Fibroblast of lung (primary cell): ENCODE measurements around the gene TRIM5. TPM values are rescaled to one million over a fixed set of nuclear protein-coding genes. Genes with fewer than 3 reads are reported as not detected.
A peak's percentile ranks its signal among the peaks of the same experiment; 100 is the strongest.

Experiments used
- DNase-seq, 2 donors: peaks; one replicate each; pipeline versions ENCODE4 v3.0.0 to v3.0.0-alpha.2; 2010; ENCODE audit warnings: low read depth in 2 of 2
- H2AFZ ChIP-seq: 2 replicates; pipeline ENCODE4 v1.5.1; 2012; ENCODE audit warnings: low read length, control low read depth, inconsistent platforms
- H3K27ac ChIP-seq: 2 replicates; pipeline ENCODE4 v1.5.1; 2011; ENCODE audit warnings: low read length, control low read depth; ENCODE audit not compliant: insufficient read depth
- H3K27me3 ChIP-seq: 2 replicates; pipeline ENCODE4 v1.5.1; 2011; ENCODE audit warnings: mild to moderate bottlenecking, low read length; ENCODE audit not compliant: control insufficient read depth, insufficient read depth
- H3K36me3 ChIP-seq: 2 replicates; pipeline ENCODE4 v1.5.1; 2011; ENCODE audit warnings: low read length; ENCODE audit not compliant: control insufficient read depth, insufficient read depth
- H3K4me1 ChIP-seq: 2 replicates; pipeline ENCODE4 v1.5.1; 2011; ENCODE audit warnings: low read length; ENCODE audit not compliant: control insufficient read depth, insufficient read depth; ENCODE audit errors: extremely low read depth
- H3K4me2 ChIP-seq: 2 replicates; pipeline ENCODE4 v1.5.1; 2011; ENCODE audit warnings: low read length, control low read depth; ENCODE audit not compliant: insufficient read depth; ENCODE audit errors: extremely low read depth
- H3K4me3 ChIP-seq, 4 experiments: fragments of 200-600 bp in 1 of 4; sonication (generic) in 1 of 4; replicated peaks in 1 of 4; 2 replicates each; pipeline ENCODE4 v1.5.1; 2011 to 2016; ENCODE audit warnings: low read length in 4 of 4, low read depth in 3 of 4, mild to moderate bottlenecking in 3 of 4, control low read depth in 2 of 4, inconsistent platforms in 1 of 4, mixed read lengths in 1 of 4; ENCODE audit not compliant: insufficient read depth in 1 of 4; ENCODE audit errors: control extremely low read depth in 1 of 4
- H3K79me2 ChIP-seq: 2 replicates; pipeline ENCODE4 v1.5.1; 2012; ENCODE audit warnings: mild to moderate bottlenecking, low read length, inconsistent platforms; ENCODE audit not compliant: control insufficient read depth, insufficient read depth
- H3K9ac ChIP-seq: 2 replicates; pipeline ENCODE4 v1.5.1; 2011; ENCODE audit warnings: mild to moderate bottlenecking, low read length, control low read depth; ENCODE audit not compliant: insufficient read depth
- H3K9me3 ChIP-seq: 2 replicates; pipeline ENCODE4 v1.5.1; 2012; ENCODE audit warnings: low read depth, low read length; ENCODE audit not compliant: control insufficient read depth, insufficient read depth
- H4K20me1 ChIP-seq: 2 replicates; pipeline ENCODE4 v1.5.1; 2011; ENCODE audit warnings: low read length; ENCODE audit not compliant: control insufficient read depth, insufficient read depth; ENCODE audit errors: extremely low read depth
- CTCF ChIP-seq, 2 donors: IDR thresholded peaks in 1 of 2; conservative IDR thresholded peaks in 1 of 2; 1 replicate in 1 of 2; 2 replicates in 1 of 2; pipeline ENCODE4 v1.5.1; 2011 to 2012; ENCODE audit warnings: low read length in 2 of 2, control low read depth in 1 of 2, inconsistent platforms in 1 of 2, low read depth in 1 of 2, mild to moderate bottlenecking in 1 of 2
- EZH2 ChIP-seq: IDR thresholded peaks from 2 replicates; pipeline ENCODE4 v1.5.1; 2012; ENCODE audit warnings: low read length, control low read depth, mild to moderate bottlenecking; ENCODE audit errors: missing control alignments
- polyA minus RNA-seq: library from RNA; depleted of rRNA, polyadenylated mRNA; stranded (reverse); fragments of >200 nt; gene quantifications from 2 replicates; pipeline ENCODE4 v1.2.3, GENCODE V29; 2011; ENCODE audit warnings: low replicate concordance
- polyA plus RNA-seq, 2 donors: library from polyadenylated mRNA; depleted of rRNA in 1 of 2; stranded (reverse) in 1 of 2; unstranded in 1 of 2; fragments of >200 nt; gene quantifications; 2 replicates each; pipeline ENCODE4 v1.2.1, GENCODE V29; 2011 to 2012; ENCODE audit warnings: missing spikeins in 1 of 2
- total RNA-seq: library from RNA; depleted of rRNA; stranded (reverse); fragments of >200 nt; gene quantifications from 2 replicates; pipeline ENCODE4 v1.2.1, GENCODE V29; 2014

TRIM5 gene
- total RNA-seq (43.4 and 47.9 TPM in 2 replicates), polyA plus RNA-seq (26.8 and 32.4 TPM in 2 replicates), polyA minus RNA-seq (11.9 and 19.4 TPM in 2 replicates)
- 20.4 and 22.2 TPM in 2 replicates for polyA plus RNA-seq (2012)

DNA sequence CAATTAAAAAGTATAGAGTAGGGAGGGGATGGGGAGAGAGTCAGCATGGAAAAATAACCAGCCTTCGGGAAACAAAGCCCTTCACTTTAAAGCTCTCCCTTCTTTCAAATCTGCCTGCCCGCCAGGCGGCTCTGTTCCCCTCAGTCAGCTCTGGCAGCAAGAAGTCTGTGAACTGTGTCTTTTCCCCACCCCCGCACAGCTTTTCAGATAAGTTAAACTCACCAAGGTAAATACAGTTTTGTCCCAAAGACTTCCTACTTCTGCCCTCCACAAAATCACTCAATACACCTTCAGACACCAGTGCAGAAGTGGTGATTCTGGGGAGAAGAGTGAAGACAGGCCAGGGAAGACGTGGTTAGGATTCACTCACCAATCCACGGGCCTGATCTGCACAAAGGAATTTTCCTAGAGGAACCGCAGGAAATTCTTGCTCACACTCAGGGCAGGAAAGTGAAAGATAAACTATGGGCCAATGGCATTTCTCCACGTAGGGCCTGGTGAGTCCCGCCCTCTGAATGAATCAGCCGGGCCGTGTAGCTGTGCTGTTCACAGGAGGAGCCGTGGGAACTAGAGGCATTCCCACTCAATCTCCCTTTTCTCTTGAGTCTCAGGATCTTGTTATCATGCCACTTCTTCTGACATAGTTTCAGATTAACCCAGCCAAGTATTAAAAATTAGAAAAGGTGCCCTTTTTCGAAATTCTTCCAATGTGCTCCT is at the start of gene TRIM5:
Gene TRIM5, minus strand, starts transcription at position 429 of the 717 bp plus-strand sequence. CDS start 4,897 bp downstream, outside the sequence.
- TF ChIP-seq EZH2 (no peak), CTCF (conservative IDR thresholded peaks at IDR 0.05 in 1 of 2, IDR thresholded peaks at IDR 0.05 in 1 of 2; ENCODE audit: low read depth in 1 of 2, low read length in 2 of 2) (peak; percentile 76 to 78)
- peak within 1 kb of the TSS; percentile 99 for H3K4me2 ChIP-seq
- H3K27me3 ChIP-seq = no peaks in the 10 kb centered on the region
- H3K36me3 ChIP-seq = no peaks in the 10 kb centered on the region
- peak within 1 kb of the TSS; percentile 68 to 94 (median 76) for H3K4me3 ChIP-seq
- DNase-seq = peak; percentile 96 to 98
- H3K27ac ChIP-seq = peak within 1 kb of the TSS; percentile 87
- peaks cover 5% of the 10 kb centered on the region for H3K4me1 ChIP-seq
- peak within 1 kb of the TSS; percentile 45 for H2AFZ ChIP-seq
- peak within 1 kb of the TSS; percentile 65 for H3K9ac ChIP-seq
- no peaks in the 10 kb centered on the region for H3K9me3 ChIP-seq
- peaks cover 11% of the 10 kb centered on the region for H3K79me2 ChIP-seq
- no peaks in the 10 kb centered on the region for H4K20me1 ChIP-seq

GRCh38 chr11:5727691-5728090 is 42.8 kb upstream of the TRIM5 start:
- no peak overlapping the region for H3K27ac ChIP-seq
- TF ChIP-seq CTCF (conservative IDR thresholded peaks at IDR 0.05 in 1 of 2, IDR thresholded peaks at IDR 0.05 in 1 of 2; ENCODE audit: low read depth in 1 of 2, low read length in 2 of 2) (no peak), EZH2 (no peak)
- H3K9me3 ChIP-seq = no peaks in the 10 kb centered on the region
- DNase-seq = no peak
- no peaks in the 10 kb centered on the region for H3K36me3 ChIP-seq
- no peaks in the 10 kb centered on the region for H3K79me2 ChIP-seq
- no peak overlapping the region for H3K9ac ChIP-seq
- no peak overlapping the region for H3K4me2 ChIP-seq
- H3K4me3 ChIP-seq = no peak overlapping the region
- no peaks in the 10 kb centered on the region for H3K4me1 ChIP-seq
- no peaks in the 10 kb centered on the region for H3K27me3 ChIP-seq
- H2AFZ ChIP-seq = no peak overlapping the region
- no peaks in the 10 kb centered on the region for H4K20me1 ChIP-seq

GRCh38 chr11:5726351-5726750 is 41.5 kb upstream of the TRIM5 start:
- DNase-seq = no peak
- Histone ChIP-seq H3K36me3 (no peaks in the 10 kb centered on the region), H3K4me1 (no peaks in the 10 kb centered on the region), H3K27ac (no peak overlapping the region), H3K4me3 (no peak overlapping the region), H4K20me1 (no peaks in the 10 kb centered on the region), H3K4me2 (no peak overlapping the region), H3K9ac (no peak overlapping the region), H3K79me2 (no peaks in the 10 kb centered on the region), H2AFZ (no peak overlapping the region), H3K27me3 (no peaks in the 10 kb centered on the region), H3K9me3 (no peaks in the 10 kb centered on the region)
- TF ChIP-seq CTCF (conservative IDR thresholded peaks at IDR 0.05 in 1 of 2, IDR thresholded peaks at IDR 0.05 in 1 of 2; ENCODE audit: low read depth in 1 of 2, low read length in 2 of 2) = no peak
- TF ChIP-seq EZH2 = no peak
